Stimulated activated naive CD8-positive, alpha-beta T cell treated with anti-CD3 and anti-CD28 coated beads, Interleukin-15, Interleukin-2, amounts not matched to agents 100 ng/mL and 50 ng/mL, for 24 hours (primary cell): ENCODE measurements around the gene SRPX.

ENCODE experiments used
- H3K27ac Mint-ChIP-seq: one replicate; pipeline ENCODE4 v1.8.0; 2021; ENCODE audit warnings: mild to moderate bottlenecking, mixed read lengths
- H3K27me3 Mint-ChIP-seq: one replicate; pipeline ENCODE4 v1.8.0; 2021; ENCODE audit warnings: mixed read lengths
- H3K36me3 Mint-ChIP-seq: one replicate; pipeline ENCODE4 v1.8.0; 2021; ENCODE audit warnings: low read depth, mixed read lengths
- H3K4me1 Mint-ChIP-seq: one replicate; pipeline ENCODE4 v1.8.0; 2021; ENCODE audit warnings: low read depth, mixed read lengths
- H3K4me3 Mint-ChIP-seq: one replicate; pipeline ENCODE4 v1.8.0; 2021; ENCODE audit warnings: mild to moderate bottlenecking, mixed read lengths
- H3K9me3 Mint-ChIP-seq: one replicate; pipeline ENCODE4 v1.8.0; 2021; ENCODE audit warnings: mixed read lengths

SRPX gene

GRCh38 chrX:38221391-38221929 is 789 bp upstream of the SRPX start:
- Mint-ChIP-seq H3K4me3 (no peak overlapping the region), H3K9me3 (no peaks in the 10 kb centered on the region), H3K27ac (no peak overlapping the region), H3K36me3 (no peaks in the 10 kb centered on the region), H3K27me3 (peaks cover 40% of the 10 kb centered on the region), H3K4me1 (no peaks in the 10 kb centered on the region)

DNA sequence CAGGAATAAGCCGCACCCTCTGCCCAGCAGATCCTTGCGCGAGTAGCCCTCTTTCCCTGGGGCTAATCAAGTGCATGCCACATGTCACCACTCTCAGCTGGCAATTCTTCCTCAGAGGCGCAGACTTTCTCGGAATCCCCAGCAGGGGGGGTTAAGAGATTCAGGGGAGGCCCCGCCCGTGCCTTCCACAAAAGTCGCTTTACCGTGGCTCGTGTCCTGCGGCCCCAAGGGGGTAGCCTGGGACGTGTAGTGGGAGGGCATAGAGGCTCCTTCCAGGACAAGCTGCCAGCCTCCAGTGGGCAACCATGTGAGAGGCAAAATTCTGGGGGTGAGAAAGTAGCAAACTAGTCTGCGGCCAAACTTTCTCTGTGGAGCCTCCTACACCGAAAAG is 652 bp downstream of the SRPX start:
- peaks cover 39% of the 10 kb centered on the region for H3K27me3 Mint-ChIP-seq
- H3K4me1 Mint-ChIP-seq, result no peaks in the 10 kb centered on the region
- H3K4me3 Mint-ChIP-seq, result peak overlapping the region; percentile 52
- H3K27ac Mint-ChIP-seq, result no peak overlapping the region
- no peaks in the 10 kb centered on the region for H3K36me3 Mint-ChIP-seq
- H3K9me3 Mint-ChIP-seq, result no peaks in the 10 kb centered on the region

DNA sequence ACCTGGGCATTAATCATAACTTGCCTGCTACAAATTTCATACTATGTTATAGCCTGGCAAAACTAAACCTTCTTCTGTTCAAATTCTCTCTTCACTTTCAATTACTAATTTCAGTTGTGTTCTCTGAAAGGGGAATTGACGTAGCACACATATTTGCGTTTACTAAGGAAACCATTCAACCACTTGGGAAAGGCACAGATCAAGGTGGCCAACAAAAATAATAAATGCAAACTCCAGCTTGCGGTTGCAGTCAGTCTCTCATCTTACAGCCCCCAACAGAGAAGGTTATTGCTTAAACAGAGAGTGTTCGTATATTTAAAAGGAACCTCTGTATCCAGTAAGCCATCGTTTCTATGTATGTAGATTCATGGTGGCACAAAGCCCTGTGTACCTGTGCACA is 4.0 kb downstream of the SRPX start:
- H3K27me3 Mint-ChIP-seq, result peaks cover 32% of the 10 kb centered on the region
- no peak overlapping the region for H3K4me3 Mint-ChIP-seq
- no peak overlapping the region for H3K27ac Mint-ChIP-seq
- no peaks in the 10 kb centered on the region for H3K4me1 Mint-ChIP-seq
- no peaks in the 10 kb centered on the region for H3K36me3 Mint-ChIP-seq
- H3K9me3 Mint-ChIP-seq, result no peaks in the 10 kb centered on the region

- H3K4me3 Mint-ChIP-seq, result no peak overlapping the region
- no peaks in the 10 kb centered on the region for H3K4me1 Mint-ChIP-seq
- no peaks in the 10 kb centered on the region for H3K36me3 Mint-ChIP-seq
- no peak overlapping the region for H3K27ac Mint-ChIP-seq
- peaks cover 24% of the 10 kb centered on the region for H3K27me3 Mint-ChIP-seq
- no peaks in the 10 kb centered on the region for H3K9me3 Mint-ChIP-seq
Measured at GRCh38 chrX:38214551-38215531, 5.8 kb downstream of the SRPX start.

GRCh38 chrX:38214044-38214443 is 6.6 kb downstream of the SRPX start:
- H3K9me3 Mint-ChIP-seq, result no peaks in the 10 kb centered on the region
- H3K36me3 Mint-ChIP-seq, result no peaks in the 10 kb centered on the region
- H3K27me3 Mint-ChIP-seq, result peaks cover 18% of the 10 kb centered on the region
- H3K27ac Mint-ChIP-seq, result no peak overlapping the region
- H3K4me1 Mint-ChIP-seq, result no peaks in the 10 kb centered on the region
- H3K4me3 Mint-ChIP-seq, result no peak overlapping the region

- H3K27ac Mint-ChIP-seq, result no peak overlapping the region
- H3K27me3 Mint-ChIP-seq, result peaks cover 8% of the 10 kb centered on the region
- no peak overlapping the region for H3K4me3 Mint-ChIP-seq
- H3K9me3 Mint-ChIP-seq, result no peaks in the 10 kb centered on the region
- no peaks in the 10 kb centered on the region for H3K4me1 Mint-ChIP-seq
- H3K36me3 Mint-ChIP-seq, result no peaks in the 10 kb centered on the region
Measured at GRCh38 chrX:38211891-38212635, 8.6 kb downstream of the SRPX start.

DNA sequence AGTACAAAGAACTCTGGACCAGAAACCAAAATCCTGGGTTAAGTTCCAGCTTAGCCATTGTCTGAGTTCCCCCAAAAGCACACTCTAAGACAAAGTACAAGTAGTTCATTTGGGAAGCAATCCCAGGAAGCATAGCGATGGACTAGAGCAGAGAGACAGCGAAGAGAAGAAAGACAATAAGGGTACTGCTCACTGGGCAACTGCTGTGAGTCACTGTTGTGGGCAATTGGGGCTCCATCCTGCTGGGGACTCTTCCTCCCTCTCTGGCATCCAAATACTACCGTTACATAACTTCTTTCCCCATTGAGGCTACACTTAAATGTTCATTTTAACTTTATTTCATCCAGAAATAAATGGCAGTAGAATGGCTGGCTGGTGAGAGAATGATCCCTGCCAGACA is 14.1 kb downstream of the SRPX start:
- Mint-ChIP-seq H3K4me1 (no peaks in the 10 kb centered on the region), H3K4me3 (no peak overlapping the region), H3K27me3 (no peaks in the 10 kb centered on the region), H3K27ac (no peak overlapping the region), H3K36me3 (no peaks in the 10 kb centered on the region), H3K9me3 (no peaks in the 10 kb centered on the region)

GRCh38 chrX:38206036-38206435 is 14.6 kb downstream of the SRPX start:
- Mint-ChIP-seq H3K4me1 (no peaks in the 10 kb centered on the region), H3K36me3 (no peaks in the 10 kb centered on the region), H3K9me3 (no peaks in the 10 kb centered on the region), H3K27ac (no peak overlapping the region), H3K4me3 (no peak overlapping the region), H3K27me3 (no peaks in the 10 kb centered on the region)

DNA sequence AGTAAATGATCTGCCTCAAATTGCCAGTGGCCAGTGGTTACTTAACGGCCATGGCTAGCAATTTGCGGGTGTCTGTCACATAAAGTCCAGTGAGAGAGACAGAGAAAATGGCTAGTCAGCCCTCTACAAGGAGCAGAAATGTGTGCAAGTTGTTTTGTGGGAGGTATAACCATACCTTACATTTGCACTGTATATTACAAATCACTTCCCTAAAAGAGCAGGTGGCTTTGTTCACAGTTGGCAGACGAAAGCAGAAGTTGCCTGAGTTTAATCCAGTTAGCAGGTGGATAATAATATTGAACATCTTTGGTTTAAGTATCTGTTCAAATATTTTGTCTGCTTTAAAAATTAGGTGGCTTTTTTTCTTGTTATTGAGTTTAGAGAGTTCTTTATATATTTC is 15.6 kb downstream of the SRPX start:
- Mint-ChIP-seq H3K4me3 (no peak overlapping the region), H3K27me3 (no peaks in the 10 kb centered on the region), H3K36me3 (no peaks in the 10 kb centered on the region), H3K9me3 (no peaks in the 10 kb centered on the region), H3K27ac (no peak overlapping the region), H3K4me1 (no peaks in the 10 kb centered on the region)

DNA sequence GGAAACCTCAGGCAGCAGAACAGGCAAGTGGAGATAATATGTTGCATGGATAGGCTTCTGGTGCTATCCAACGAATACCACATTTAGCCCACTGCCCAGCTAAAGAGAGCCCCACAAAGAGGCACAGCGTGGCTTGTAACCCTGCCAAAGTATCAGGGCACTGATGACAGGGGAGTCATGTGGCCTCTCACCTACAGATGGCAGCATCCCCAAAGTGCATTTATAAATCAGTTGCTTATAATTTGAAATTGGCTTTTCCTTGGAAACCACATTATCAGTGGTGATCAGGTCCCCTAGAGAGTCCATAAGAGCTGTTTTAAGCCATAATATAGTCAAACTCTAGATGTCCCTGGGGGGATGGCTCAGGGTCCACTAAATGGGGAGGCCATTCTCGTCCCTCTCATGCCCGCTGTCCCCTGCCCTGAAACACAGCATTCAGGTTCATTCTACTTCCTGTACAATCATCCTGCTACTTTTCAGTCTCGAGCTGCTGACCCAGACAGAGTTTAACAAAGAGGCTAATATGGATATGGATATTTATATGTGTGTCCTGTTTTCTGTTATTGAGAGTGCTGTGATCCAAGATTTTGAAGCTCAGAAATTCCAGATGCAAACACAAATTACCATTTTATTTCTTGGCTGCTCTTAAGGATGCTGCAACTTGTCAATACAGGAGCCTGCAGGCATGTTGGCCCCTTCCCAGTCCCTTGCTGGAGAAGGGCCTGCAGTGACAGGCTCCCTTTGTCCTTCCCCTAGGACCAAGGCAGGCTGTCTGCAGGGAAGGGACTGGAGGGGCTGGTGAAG is 28.5 kb downstream of the SRPX start:
- Mint-ChIP-seq H3K9me3 (no peaks in the 10 kb centered on the region), H3K27ac (no peak overlapping the region), H3K36me3 (no peaks in the 10 kb centered on the region), H3K4me3 (no peak overlapping the region), H3K4me1 (no peaks in the 10 kb centered on the region), H3K27me3 (peaks cover 4% of the 10 kb centered on the region)

- Mint-ChIP-seq H3K4me3 (no peak overlapping the region), H3K9me3 (no peaks in the 10 kb centered on the region), H3K4me1 (no peaks in the 10 kb centered on the region), H3K27me3 (no peaks in the 10 kb centered on the region), H3K27ac (no peak overlapping the region), H3K36me3 (no peaks in the 10 kb centered on the region)
Measured at GRCh38 chrX:38189431-38190250, 31.0 kb downstream of the SRPX start.

DNA sequence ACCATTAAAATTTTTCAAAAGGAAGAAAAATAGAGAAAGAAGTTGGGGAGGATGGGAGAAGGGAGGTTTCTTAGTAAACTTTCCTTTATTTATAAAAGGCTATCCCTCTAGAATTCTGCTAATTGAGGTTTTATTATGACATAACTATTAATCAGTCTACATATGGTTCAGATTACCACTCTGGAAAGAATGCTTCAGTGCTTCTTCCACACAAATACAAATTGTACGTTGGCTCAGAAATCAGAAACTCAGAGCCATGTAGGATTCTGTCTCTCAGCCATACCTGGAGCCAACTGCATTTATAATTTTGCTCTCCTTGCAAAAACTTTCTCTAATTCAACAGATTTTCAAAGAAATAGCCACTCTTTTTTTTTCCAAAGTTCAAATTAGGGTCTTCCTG is 37.1 kb downstream of the SRPX start:
- Mint-ChIP-seq H3K9me3 (no peaks in the 10 kb centered on the region), H3K27ac (no peak overlapping the region), H3K4me3 (no peak overlapping the region), H3K4me1 (no peaks in the 10 kb centered on the region), H3K27me3 (no peaks in the 10 kb centered on the region), H3K36me3 (no peaks in the 10 kb centered on the region)

DNA sequence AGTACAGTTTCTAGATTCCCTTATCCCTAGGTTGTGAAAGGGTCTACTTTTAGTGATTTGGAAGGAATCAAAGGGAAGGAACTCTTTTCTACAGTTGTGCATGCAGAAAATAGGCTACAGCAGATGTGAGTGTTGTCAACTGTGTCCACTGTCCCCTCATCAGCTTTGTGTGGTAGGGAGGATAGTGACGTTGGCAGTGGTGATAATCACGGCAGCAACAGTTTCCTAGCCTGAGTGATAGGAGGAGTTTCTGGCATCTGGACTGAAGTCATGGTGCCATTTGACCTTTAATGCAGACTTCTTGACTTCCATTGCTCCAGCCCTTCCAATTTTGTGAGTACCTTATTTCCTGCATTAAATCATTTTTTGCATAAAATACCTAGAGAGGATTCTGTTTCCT is 39.3 kb downstream of the SRPX start:
- H3K4me1 Mint-ChIP-seq, result no peaks in the 10 kb centered on the region
- no peak overlapping the region for H3K4me3 Mint-ChIP-seq
- H3K36me3 Mint-ChIP-seq, result no peaks in the 10 kb centered on the region
- H3K27ac Mint-ChIP-seq, result no peak overlapping the region
- no peaks in the 10 kb centered on the region for H3K9me3 Mint-ChIP-seq
- H3K27me3 Mint-ChIP-seq, result peaks cover 3% of the 10 kb centered on the region

GRCh38 chrX:38178396-38178795 is 42.3 kb downstream of the SRPX start:
- H3K4me3 Mint-ChIP-seq, result no peak overlapping the region
- H3K4me1 Mint-ChIP-seq, result no peaks in the 10 kb centered on the region
- H3K27ac Mint-ChIP-seq, result no peak overlapping the region
- peaks cover 3% of the 10 kb centered on the region for H3K27me3 Mint-ChIP-seq
- no peaks in the 10 kb centered on the region for H3K36me3 Mint-ChIP-seq
- no peaks in the 10 kb centered on the region for H3K9me3 Mint-ChIP-seq
